GM18499 (cell line): ENCODE results near the gene TIMP2.

Source experiments
- ATAC-seq: cut with Tn5 transposase; IDR thresholded peaks from one replicate; pipeline ENCODE4 v1.9.1; 2021; ENCODE audit warnings: moderate number of reproducible peaks; ENCODE audit not compliant: insufficient read depth, unreplicated experiment

Gene TIMP2

DNA sequence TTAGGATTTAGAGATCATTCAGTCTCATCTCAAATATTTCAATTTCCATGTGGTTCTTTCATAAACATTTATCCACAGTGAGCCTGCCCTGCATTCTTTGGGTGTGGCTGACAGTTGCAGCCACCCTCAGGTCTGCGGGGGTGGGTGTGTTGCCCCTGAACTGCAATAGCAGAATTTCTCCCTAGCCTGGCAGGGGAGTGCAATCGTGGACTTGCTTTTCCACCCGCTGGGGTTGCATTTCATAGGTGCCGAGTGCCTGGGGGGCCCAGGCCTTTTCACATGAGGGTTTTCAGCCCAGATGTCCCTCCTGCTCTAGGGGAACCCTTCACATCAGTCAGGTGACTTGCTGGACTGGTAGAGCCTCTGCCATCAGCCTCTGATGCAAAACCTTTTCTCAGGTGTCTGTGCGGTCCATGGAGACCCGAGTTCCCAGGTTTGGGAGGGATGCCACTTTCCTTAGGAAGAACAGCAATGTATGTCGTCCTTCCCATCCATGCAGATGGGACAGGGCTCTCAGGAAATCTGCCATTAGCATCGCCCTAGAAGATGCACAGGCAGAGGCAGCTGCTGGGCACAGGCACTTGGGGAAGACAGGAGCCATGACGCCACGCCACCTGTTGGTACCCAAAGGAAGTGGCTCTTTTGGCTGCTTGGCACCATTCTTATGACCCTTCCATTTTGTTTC, 82.2 kb downstream of the TIMP2 start:
- ATAC-seq = no peak

DNA sequence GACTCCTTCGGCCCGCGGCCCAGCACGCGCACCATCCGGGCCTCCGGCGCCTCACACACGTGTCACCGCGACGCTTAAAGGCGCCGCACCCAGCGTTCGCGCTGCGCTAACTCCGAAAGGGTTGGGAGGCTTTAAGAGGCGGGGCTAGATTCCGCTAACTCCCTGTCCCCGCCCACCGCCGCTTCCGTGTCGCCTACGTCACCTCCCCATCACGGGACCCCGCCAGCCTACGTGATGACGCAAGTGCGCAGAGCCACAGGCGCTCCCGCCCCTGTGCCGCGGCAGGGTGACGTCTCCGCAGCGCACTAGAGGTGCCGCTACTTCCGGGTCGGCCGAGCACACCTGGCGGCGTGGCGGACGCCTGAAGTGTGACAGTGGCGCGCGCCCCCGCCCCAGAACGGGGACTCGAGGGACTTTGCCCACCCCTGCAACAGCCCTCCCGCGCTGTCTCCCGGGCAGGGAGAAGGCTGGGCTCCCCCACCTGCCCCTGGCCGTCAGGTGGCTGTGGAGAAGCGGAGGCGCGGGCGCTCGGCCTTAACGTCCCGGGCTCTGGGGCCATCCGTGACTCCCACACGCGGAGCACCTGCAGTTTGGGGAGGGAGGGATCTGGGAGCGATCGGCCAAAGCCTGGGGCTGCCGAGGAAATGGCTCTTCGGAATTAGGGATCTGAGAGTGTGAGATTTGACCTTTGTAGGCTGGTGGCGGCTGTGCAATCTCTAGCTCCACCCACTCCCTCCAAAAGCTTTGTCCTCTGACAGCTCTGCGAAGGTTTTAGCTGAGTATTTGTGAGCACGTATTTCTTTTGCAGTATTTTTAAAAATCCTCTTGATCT, 84.2 kb downstream of the TIMP2 start, which contains the start of gene USP36:
TSS of gene USP36 (minus strand) at position 35 of the 832 bp plus-strand sequence. CDS start 4,451 bp downstream, outside the sequence.
- peak; percentile 71 for ATAC-seq

GRCh38 chr17:78840530-78840779, 84.7 kb downstream of the TIMP2 start:
- no peak for ATAC-seq

DNA sequence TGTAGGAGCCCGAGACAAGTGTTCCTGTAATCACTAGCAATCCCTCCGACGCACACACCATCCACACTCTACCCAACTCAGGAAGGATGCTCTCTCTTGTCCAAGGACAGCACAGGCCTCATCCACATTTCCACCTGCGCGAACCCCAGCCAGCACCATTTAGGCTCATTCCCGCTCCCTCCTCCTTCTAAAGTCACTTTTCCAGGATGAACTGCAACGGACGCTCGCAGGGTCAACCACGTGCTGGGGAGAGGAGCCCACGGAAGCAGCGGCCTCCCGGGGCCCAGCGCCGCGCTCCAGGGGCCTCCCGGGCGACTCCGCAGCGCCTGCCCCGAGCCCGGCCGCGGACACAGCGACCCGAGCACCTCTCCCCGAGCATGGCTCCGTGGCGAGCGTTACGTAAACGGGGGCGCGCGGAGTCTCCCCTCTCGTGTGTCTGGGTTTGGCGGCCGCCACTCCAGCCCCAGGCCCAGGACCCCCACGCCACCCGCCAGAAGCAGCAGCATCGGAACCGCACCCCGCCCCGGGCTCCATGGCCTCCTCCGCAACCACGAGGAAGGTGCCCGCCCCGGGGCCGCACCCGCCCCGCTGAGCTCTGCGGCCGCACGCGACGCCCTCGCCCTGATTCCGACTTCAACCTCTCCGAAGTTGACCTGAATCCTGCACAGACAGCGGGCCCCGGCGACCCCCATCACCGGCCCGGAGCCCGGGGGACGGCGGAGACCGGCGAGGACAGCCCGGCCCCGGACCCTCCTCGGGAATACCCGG, 85.2 kb downstream of the TIMP2 start:
- ATAC-seq = peak; percentile 8

- ATAC-seq = no peak
Measured at GRCh38 chr17:78839235-78839761, 85.9 kb downstream of the TIMP2 start.

DNA sequence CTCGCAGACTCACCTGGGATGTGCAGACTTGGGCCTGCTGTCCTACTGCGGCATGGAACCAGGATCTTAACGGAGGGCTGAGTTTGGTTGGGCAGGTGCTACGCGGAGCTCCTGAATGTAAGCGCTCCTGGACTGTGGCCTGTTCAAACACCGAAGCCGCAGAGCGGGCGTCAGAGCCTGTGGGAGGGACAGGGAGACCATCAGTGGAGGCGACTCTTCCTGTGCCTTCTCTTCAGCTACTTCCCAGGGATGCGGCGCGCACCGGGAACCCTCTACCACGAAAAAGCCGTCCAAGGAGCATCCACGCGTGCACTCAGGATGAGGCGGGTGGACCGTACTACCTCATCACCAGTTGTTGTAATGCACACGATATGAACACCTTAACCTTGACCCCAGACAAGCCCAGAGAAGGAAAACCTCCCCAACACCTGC, 86.6 kb downstream of the TIMP2 start:
- ATAC-seq = no peak

DNA sequence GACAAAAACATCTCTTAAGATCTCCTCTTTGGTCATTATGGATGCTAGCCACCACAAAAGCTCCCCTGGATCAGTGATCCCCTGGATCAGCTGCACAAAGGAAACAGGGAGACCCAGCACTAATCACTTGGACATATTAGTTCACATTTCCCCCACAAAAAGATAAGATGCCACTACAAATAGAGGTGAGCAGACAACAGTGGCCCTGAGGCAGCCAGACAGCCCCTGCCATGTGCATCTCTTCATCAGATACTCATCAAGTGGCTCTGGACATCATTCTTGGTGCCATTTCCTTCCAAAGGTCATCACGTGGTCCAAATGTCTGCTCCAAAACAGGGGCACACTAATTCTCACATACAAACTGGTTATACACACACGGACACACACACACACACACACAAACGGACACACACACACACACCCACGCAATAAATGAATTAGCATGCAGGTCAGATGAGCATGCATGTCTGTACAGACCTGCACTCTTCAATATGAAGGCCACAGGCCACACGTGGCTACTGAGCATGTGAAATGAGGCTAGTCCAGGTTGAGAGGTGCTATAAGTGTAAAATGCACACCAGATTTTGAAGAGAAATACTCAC, 88.7 kb downstream of the TIMP2 start:
- no peak for ATAC-seq

DNA sequence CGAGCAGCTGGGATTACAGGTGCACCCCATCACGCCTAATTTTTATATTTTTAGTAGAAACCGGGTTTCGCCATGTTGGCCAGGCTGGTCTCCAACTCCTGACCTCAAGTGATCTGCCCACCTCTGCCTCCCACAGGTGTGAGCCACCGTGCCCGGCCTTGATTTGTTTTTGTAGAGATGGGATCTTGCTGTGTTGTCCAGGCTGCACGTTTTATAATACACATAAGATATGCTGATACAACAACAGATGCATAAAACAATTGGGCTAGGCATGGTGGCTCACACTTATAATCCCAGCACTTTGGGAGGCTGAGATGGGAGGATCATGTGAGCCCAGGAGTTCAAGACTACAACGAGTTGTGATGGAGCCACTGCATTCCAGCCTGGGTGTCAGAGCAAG, 90.6 kb downstream of the TIMP2 start:
- no peak for ATAC-seq

- ATAC-seq = no peak
Measured at GRCh38 chr17:78832541-78832810, 92.7 kb downstream of the TIMP2 start.

- no peak for ATAC-seq
Measured at GRCh38 chr17:78831688-78832540, 93.3 kb downstream of the TIMP2 start.

- ATAC-seq = no peak
Measured at GRCh38 chr17:78829477-78829876, 95.7 kb downstream of the TIMP2 start.

DNA sequence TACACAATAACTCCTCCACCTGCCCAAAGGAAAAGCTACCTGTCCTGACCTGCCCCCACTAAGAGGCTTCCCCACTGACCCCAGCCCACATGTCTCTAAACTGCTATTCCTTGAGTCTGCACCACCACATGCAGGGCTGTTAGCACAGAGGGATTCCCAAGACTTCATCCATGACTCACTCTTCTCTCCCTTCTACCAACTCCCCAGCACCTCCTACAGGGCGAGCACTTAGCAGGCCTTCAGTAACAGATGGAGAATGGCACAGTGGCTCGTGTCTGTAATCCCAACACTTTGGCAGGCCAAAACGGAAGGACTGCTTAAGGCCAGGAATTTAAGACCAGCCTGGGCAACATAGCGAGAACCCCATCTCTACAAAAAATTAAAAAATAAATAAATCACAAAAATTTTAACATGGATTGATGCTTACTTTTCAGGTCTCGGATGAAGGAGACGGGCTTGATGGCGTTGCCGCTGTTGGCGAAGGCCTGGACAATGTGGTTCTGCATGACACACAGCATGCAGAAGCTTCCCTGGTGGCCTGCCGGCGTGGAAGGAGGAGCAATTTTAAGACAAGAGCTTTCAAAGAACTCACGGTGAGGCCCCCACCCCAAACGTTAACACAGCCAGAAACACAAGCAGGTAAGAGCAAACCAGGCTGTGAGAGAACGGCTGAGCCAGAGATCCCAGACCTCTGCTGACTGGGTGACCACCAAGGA, 96.6 kb downstream of the TIMP2 start:
- ATAC-seq = no peak

DNA sequence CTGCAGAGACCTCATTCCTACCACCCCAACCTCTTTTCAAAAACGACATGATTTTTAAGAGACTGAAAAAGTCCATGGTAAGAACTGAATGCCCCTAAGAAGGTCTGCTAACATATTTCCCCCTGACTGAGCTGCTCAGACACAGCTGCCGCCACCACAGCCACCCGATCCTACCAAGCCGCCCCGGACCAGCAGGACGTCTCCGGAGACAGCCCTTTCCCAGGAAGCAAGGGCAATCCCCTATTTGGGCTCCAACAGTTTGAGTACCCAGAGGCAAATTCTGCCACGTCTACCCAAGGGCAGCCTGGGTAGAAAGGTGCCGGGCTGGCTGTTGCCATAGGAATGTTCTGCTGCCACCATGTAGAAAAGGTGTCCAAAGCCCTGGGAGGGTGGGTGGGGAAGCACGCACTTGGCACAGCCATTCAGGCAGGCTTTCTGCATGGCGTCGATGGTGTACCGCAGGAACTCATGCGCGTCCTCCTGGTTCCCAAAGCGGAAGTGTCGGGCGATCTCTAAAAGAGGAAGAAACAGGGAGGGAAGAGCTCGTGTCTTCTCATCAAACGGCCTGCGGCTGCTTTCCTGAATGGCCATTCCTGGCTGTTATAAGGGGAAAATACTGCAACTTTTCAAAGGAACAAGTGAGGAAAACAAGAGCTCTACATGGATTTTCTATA, 98.2 kb downstream of the TIMP2 start:
- ATAC-seq = no peak

- no peak for ATAC-seq
Measured at GRCh38 chr17:78826421-78826820, 98.8 kb downstream of the TIMP2 start.

- no peak for ATAC-seq
Measured at GRCh38 chr17:78825696-78826095, 99.5 kb downstream of the TIMP2 start.

DNA sequence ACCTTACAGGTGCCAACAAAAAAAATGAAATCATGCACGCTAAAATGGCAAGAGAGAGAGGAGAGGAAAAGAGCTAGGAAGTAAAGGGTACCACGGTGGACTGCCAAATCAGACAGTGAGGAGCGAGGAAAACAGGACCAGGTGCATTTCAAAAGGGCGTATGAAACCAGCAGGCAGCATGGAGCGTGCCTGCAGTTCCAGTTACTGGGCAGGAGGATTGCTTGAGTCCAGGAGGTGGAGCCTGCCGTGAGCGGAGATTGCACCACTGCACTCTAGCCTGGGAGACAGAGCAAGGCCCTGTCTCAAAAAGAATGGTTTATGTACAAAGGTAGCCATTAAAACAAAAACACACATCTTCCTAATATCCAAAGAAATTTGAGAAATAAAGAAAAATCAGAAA, 100.9 kb downstream of the TIMP2 start:
- no peak for ATAC-seq

DNA sequence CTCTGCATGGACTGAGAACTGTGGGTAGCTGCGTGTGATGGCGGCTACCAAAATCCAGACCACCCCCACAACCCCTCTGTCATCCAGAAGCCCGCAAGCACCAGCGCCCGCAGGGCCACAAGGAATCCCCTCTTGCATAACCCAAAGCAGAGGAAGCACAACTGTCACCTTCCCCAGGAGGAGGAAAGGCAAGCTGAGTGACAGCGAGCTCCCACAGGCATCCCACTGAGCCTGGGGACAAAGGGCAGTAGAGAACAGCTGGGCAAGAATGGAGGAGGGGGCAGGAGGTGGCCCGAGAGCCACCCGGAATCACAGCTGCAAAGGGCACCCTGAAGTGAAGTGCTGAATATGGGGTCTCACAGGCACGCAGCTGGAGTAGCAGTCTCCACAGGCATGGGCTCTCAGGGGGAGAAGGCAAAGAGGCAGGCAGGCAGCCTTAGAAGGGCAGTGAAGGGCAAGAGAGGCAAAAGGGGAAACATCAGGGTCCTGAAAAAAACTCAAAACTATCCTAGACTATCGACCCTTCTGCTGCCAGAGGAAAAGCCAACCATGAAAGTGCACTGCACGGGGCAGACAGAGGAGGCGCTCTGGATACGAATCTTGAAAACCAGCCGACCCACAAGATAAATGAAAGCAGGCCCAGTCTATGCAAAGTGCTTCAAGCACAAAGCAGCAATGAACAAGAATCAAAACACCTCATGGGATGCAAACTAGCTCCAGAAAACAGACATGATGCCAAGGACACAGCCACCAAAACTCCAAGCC, 101.7 kb downstream of the TIMP2 start:
- no peak for ATAC-seq

DNA sequence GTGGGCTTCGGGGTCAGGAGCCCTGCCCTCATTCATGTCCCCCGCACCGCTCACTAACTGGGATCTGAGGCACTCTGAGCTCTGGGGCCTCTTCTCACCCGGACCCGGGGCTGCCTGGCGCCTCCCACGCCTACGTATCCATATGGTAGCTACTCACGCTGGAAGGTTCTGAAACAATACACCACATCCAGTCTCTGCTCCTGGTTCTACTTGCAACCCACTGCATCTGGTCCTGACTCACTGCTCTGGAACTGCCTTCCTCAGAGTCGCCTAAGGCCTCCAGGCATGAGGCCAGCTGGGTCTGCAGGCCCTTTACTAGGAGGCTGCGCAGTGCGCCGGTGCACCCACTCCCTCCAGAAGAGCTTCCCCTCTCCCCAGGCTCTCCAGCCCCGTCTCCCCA, 102.6 kb downstream of the TIMP2 start:
- no peak for ATAC-seq
